H1 (cell line): ENCODE results near the gene GNB5. TPM values are rescaled to one million over a fixed set of nuclear protein-coding genes. Genes with fewer than 3 reads are reported as not detected.

Experiments used
- CTCF ChIA-PET: fragments of 300-600 bp; sonication (Branson Sonifier 250); formaldehyde crosslinking; loops from one replicate; lab custom pipeline; 2021; ENCODE audit not compliant: partially characterized antibody; lab: Charles Lee
- POLR2A ChIA-PET: fragments of 300-600 bp; sonication (Branson Sonifier 250); formaldehyde crosslinking; loops from one replicate; lab custom pipeline; 2021; ENCODE audit warnings: inconsistent platforms; ENCODE audit not compliant: partially characterized antibody; lab: Charles Lee
- DNase-seq, 2 experiments: peaks; one replicate each; pipeline versions ENCODE4 v3.0.0 to v3.0.0-alpha.2; 2010 to 2022; ENCODE audit warnings: low spot score in 2 of 2, low read depth in 1 of 2, mixed read lengths in 1 of 2
- FAIRE-seq: peaks from 2 replicates; lab custom pipeline; 2011; peaks lifted over from hg19 to GRCh38; lab: Jason Lieb, UNC
- H2AFZ ChIP-seq: 2 replicates; pipeline ENCODE4 v1.8.1; 2012; ENCODE audit warnings: low read length, inconsistent platforms
- H2AK5ac ChIP-seq: 2 replicates; pipeline ENCODE4 v1.6.1; 2013; ENCODE audit warnings: low read depth, low read length
- H2BK120ac ChIP-seq: replicated peaks from 2 replicates; pipeline ENCODE3; 2013; ENCODE audit warnings: low read depth, low read length, inconsistent platforms
- H2BK12ac ChIP-seq: 2 replicates; pipeline ENCODE4 v1.6.1; 2013; ENCODE audit warnings: low read depth, low read length
- H2BK15ac ChIP-seq: 2 replicates; pipeline ENCODE4 v1.6.1; 2013; ENCODE audit warnings: low read length
- H2BK20ac ChIP-seq: 2 replicates; pipeline ENCODE4 v1.6.1; 2013; ENCODE audit warnings: low read length
- H2BK5ac ChIP-seq: 2 replicates; pipeline ENCODE4 v1.6.1; 2013; ENCODE audit warnings: low read depth, low read length
- H3K14ac ChIP-seq: 2 replicates; pipeline ENCODE4 v1.6.1; 2013; ENCODE audit warnings: inconsistent platforms; ENCODE audit not compliant: insufficient read length
- H3K18ac ChIP-seq: 2 replicates; pipeline ENCODE4 v1.6.1; 2013; ENCODE audit warnings: low read length; ENCODE audit errors: extremely low read depth
- H3K23ac ChIP-seq: 2 replicates; pipeline ENCODE4 v1.6.1; 2013; ENCODE audit warnings: inconsistent platforms; ENCODE audit not compliant: insufficient read length
- H3K23me2 ChIP-seq: 2 replicates; pipeline ENCODE4 v1.6.1; 2013; ENCODE audit warnings: low read depth, low read length
- H3K27ac ChIP-seq: 2 replicates; pipeline ENCODE4 v1.6.1; 2011; ENCODE audit warnings: low read depth, low read length, inconsistent platforms
- H3K27me3 ChIP-seq, 4 experiments: replicated peaks in 1 of 4; 1 replicate in 1 of 4; 2 replicates in 3 of 4; pipeline versions ENCODE4 v1.6.1 to v1.8.1; 2011 to 2013; ENCODE audit warnings: low read length in 3 of 4, mild to moderate bottlenecking in 3 of 4, inconsistent platforms in 2 of 4, mixed read lengths in 2 of 4, moderate library complexity in 1 of 4; ENCODE audit not compliant: control insufficient read depth in 3 of 4, insufficient read depth in 3 of 4; ENCODE audit errors: extremely low read depth in 1 of 4
- H3K36me3 ChIP-seq, 4 experiments: 2 replicates each; pipeline versions ENCODE4 v1.6.1 to v1.8.1; 2011 to 2013; ENCODE audit warnings: mild to moderate bottlenecking in 4 of 4, low read length in 3 of 4, moderate library complexity in 2 of 4, control low read depth in 1 of 4, inconsistent platforms in 1 of 4; ENCODE audit not compliant: insufficient read depth in 4 of 4, control insufficient read depth in 2 of 4
- H3K4ac ChIP-seq: replicated peaks from 2 replicates; pipeline ENCODE3; 2013; ENCODE audit warnings: low read length, low read depth, mixed read lengths, inconsistent platforms; ENCODE audit not compliant: insufficient read length
- H3K4me1 ChIP-seq, 4 experiments: replicated peaks in 1 of 4; 1 replicate in 1 of 4; 2 replicates in 3 of 4; pipeline versions ENCODE4 v1.6.1 to v1.8.1; 2011 to 2013; ENCODE audit warnings: low read length in 3 of 4, inconsistent platforms in 2 of 4, mixed read lengths in 1 of 4; ENCODE audit not compliant: insufficient read depth in 4 of 4, control insufficient read depth in 3 of 4
- H3K4me2 ChIP-seq, 2 experiments: 2 replicates each; pipeline versions ENCODE4 v1.6.1 to v1.8.1; 2011 to 2013; ENCODE audit warnings: low read depth in 2 of 2, low read length in 2 of 2, control low read depth in 1 of 2, inconsistent platforms in 1 of 2, mild to moderate bottlenecking in 1 of 2; ENCODE audit not compliant: insufficient read depth in 1 of 2
- H3K4me3 ChIP-seq, 4 experiments: fragments of 200-600, 300-600 bp in 1 of 4; sonication (generic), shearing (Covaris generic), sonication (Bioruptor Twin) in 1 of 4; 2 replicates each; pipeline versions ENCODE4 v1.5.1 to v1.8.1; 2011 to 2016; ENCODE audit warnings: low read length in 4 of 4, low read depth in 3 of 4, control low read depth in 2 of 4, inconsistent platforms in 2 of 4, mild to moderate bottlenecking in 2 of 4, mixed read lengths in 1 of 4, moderate library complexity in 1 of 4; ENCODE audit not compliant: insufficient read depth in 2 of 4; ENCODE audit errors: extremely low read depth in 1 of 4
- H3K56ac ChIP-seq: replicated peaks from 2 replicates; pipeline ENCODE3; 2013; ENCODE audit warnings: low read depth, mild to moderate bottlenecking, mixed read lengths, low read length, inconsistent platforms; ENCODE audit not compliant: insufficient read length
- H3K79me1 ChIP-seq: 2 replicates; pipeline ENCODE4 v1.6.1; 2013; ENCODE audit warnings: low read depth, low read length, control low read depth
- H3K79me2 ChIP-seq, 2 experiments: 2 replicates each; pipeline versions ENCODE4 v1.6.1 to v1.8.1; 2012 to 2013; ENCODE audit warnings: low read length in 2 of 2, mild to moderate bottlenecking in 2 of 2, inconsistent platforms in 1 of 2; ENCODE audit not compliant: insufficient read depth in 2 of 2, control insufficient read depth in 1 of 2
- H3K9ac ChIP-seq, 4 experiments: replicated peaks in 1 of 4; 1 replicate in 1 of 4; 2 replicates in 3 of 4; pipeline versions ENCODE4 v1.6.1 to v1.8.1; 2011 to 2013; ENCODE audit warnings: low read depth in 3 of 4, low read length in 3 of 4, control low read depth in 2 of 4, mild to moderate bottlenecking in 2 of 4, moderate library complexity in 2 of 4, inconsistent platforms in 1 of 4; ENCODE audit errors: extremely low read depth in 1 of 4
- H3K9me3 ChIP-seq, 2 experiments: 2 replicates each; pipeline versions ENCODE4 v1.6.1 to v1.8.1; 2012 to 2013; ENCODE audit warnings: mild to moderate bottlenecking in 2 of 2, moderate library complexity in 2 of 2, control low read depth in 1 of 2, inconsistent platforms in 1 of 2, low read depth in 1 of 2, low read length in 1 of 2, mixed read lengths in 1 of 2; ENCODE audit not compliant: insufficient read depth in 2 of 2
- H4K20me1 ChIP-seq, 2 experiments: replicated peaks in 1 of 2; 2 replicates each; pipeline versions ENCODE3 to v1.8.1; 2011 to 2013; ENCODE audit warnings: inconsistent platforms in 2 of 2, low read length in 2 of 2, mild to moderate bottlenecking in 1 of 2; ENCODE audit not compliant: insufficient read depth in 2 of 2, control insufficient read depth in 1 of 2
- H4K5ac ChIP-seq: 2 replicates; pipeline ENCODE4 v1.6.1; 2013; ENCODE audit warnings: low read length, low read depth, mixed read lengths, inconsistent platforms; ENCODE audit not compliant: insufficient read length
- H4K8ac ChIP-seq: 2 replicates; pipeline ENCODE4 v1.8.0; 2013; ENCODE audit warnings: mild to moderate bottlenecking, moderate library complexity, low read length, inconsistent platforms; ENCODE audit not compliant: insufficient read depth; ENCODE audit errors: extremely low read depth
- H4K91ac ChIP-seq: replicated peaks from 2 replicates; pipeline ENCODE3; 2013; ENCODE audit warnings: low read length, mixed read lengths, inconsistent platforms; ENCODE audit not compliant: insufficient read length
- ATF2 ChIP-seq: IDR thresholded peaks from 2 replicates; pipeline ENCODE4 v1.6.1; 2012; ENCODE audit warnings: low read length, inconsistent platforms
- BACH1 ChIP-seq: IDR thresholded peaks from 2 replicates; pipeline ENCODE4 v1.6.1; 2012; ENCODE audit warnings: low read length, improper control_type of control experiment
- BRCA1 ChIP-seq: IDR thresholded peaks from 2 replicates; pipeline ENCODE4 v1.6.1; 2012; ENCODE audit warnings: low read depth, low read length, improper control_type of control experiment
- CREB1 ChIP-seq: IDR thresholded peaks from 2 replicates; pipeline ENCODE4 v1.6.1; 2012; ENCODE audit warnings: inconsistent platforms
- CTBP2 ChIP-seq: IDR thresholded peaks from 2 replicates; pipeline ENCODE4 v1.7.0; 2011; ENCODE audit warnings: borderline replicate concordance, mild to moderate bottlenecking, moderate library complexity, mixed read lengths, low read length; ENCODE audit not compliant: insufficient read depth, insufficient read length
- MAFK ChIP-seq: IDR thresholded peaks from 2 replicates; pipeline ENCODE4 v1.6.1; 2012; ENCODE audit warnings: low read depth, mild to moderate bottlenecking, improper control_type of control experiment, low read length
- SIRT6 ChIP-seq: IDR thresholded peaks from one replicate; pipeline ENCODE4 v1.7.1; 2012; ENCODE audit warnings: low read length, inconsistent platforms
- TEAD4 ChIP-seq: IDR thresholded peaks from 2 replicates; pipeline ENCODE4 v1.6.1; 2012; ENCODE audit warnings: low read depth, low read length, inconsistent platforms, mixed read lengths
- USF2 ChIP-seq: IDR thresholded peaks from 2 replicates; pipeline ENCODE4 v1.6.1; 2011; ENCODE audit warnings: low read length, improper control_type of control experiment
- WGBS, 2 experiments: shearing (Covaris generic) in 1 of 2; methylation state at CpG; one replicate each; pipeline versions ENCODE4 v1.1.6 to v1.1.7; 2013 to 2015; ENCODE audit warnings: low lambda C conversion rate in 2 of 2, mixed read lengths in 2 of 2, inconsistent platforms in 1 of 2, low coverage in 1 of 2, missing lambda C conversion rate in 1 of 2; ENCODE audit not compliant: insufficient replicate concordance in 2 of 2, insufficient coverage in 1 of 2, insufficient read length in 1 of 2; ENCODE audit errors: extremely low coverage in 1 of 2, missing lambda C conversion rate in 1 of 2; 5-methylcytosine and 5-hydroxymethylcytosine counted together
- polyA plus RNA-seq, 7 experiments: library from polyadenylated mRNA; depleted of rRNA in 3 of 7; stranded (reverse) in 5 of 7; unstranded in 2 of 7; fragments of >200 nt in 5 of 7; fragments of 200-250 nt in 2 of 7; gene quantifications; 1 replicate in 5 of 7; 2 replicates in 1 of 7; 4 replicates in 1 of 7; pipeline versions ENCODE4 v1.2.1 to v1.2.3, GENCODE V29; 2011 to 2013; ENCODE audit warnings: missing spikeins in 2 of 7, mixed read lengths in 2 of 7
- total RNA-seq: library from RNA; stranded (reverse); fragmentation: NEBNext Ultra II Directional; extraction: Animal tissue kit (Norgen Biotek cat#: 25700); gene quantifications from 2 replicates; pipeline ENCODE4 v1.2.1, GENCODE V29; 2021

GNB5 gene
- total and polyA plus RNA-seq, 2 of the 8 experiments (the other 6 are each of a cell fraction or from before 2014, with no cell fraction given) = 21.7 to 42.5 TPM

GRCh38 chr15:52139599-52140462 lies 51.4 kb downstream of the GNB5 start:
- Histone ChIP-seq H4K8ac (no peak overlapping the region; the same call in 1 of the 2 replicates), H3K23me2 (no peaks in the 10 kb centered on the region), H4K91ac (no peak overlapping the region), H2BK5ac (no peak overlapping the region), H3K56ac (no peak overlapping the region), H3K79me2 (no peaks in the 10 kb centered on the region), H3K27me3 (no peaks in the 10 kb centered on the region), H2BK120ac (no peak overlapping the region), H2BK15ac (no peak overlapping the region), H2AFZ (no peak overlapping the region), H3K4ac (no peak overlapping the region), H3K4me1 (peaks cover 0 to 2% (median 0%) of the 10 kb centered on the region in 4 experiments; a peak in 3 of 7 replicates), H3K79me1 (no peaks in the 10 kb centered on the region), H2BK12ac (no peak overlapping the region), H3K23ac (no peak overlapping the region), H4K20me1 (no peaks in the 10 kb centered on the region), H3K4me2 (no peak overlapping the region), H3K9ac (no peak overlapping the region), H4K5ac (no peak overlapping the region), H2BK20ac (no peak overlapping the region), H3K18ac (no peak overlapping the region), H3K9me3 (no peaks in the 10 kb centered on the region), H2AK5ac (no peak overlapping the region), H3K14ac (no peak overlapping the region), H3K4me3 (no peak overlapping the region), H3K36me3 (peaks cover 0 to 7% (median 4%) of the 10 kb centered on the region in 4 experiments; a peak in 2 of 8 replicates), H3K27ac (no peak overlapping the region)
- 78% methylated on average over 17 of the region's 17 CpGs; no CpG with 5 or more reads in 1 of the 2 experiments for WGBS, 2 experiments
- ChIA-PET POLR2A (interaction anchor here (1.0 kb wide), 1 partner anchor 168 kb away, joined by 3 read pairs; the partner anchor contains the start of gene LEO1), CTCF (interaction anchor here (0.5 to 3.1 kb wide), 32 partner anchors 8 to 596 kb away, joined by 3 to 27 read pairs (median 4); partner anchors contain the start of gene LEO1)
- DNase-seq (peak; percentile 51 to 91), FAIRE-seq (no peak)
- TF ChIP-seq CREB1 (no peak), USF2 (no peak), TEAD4 (0 out of 2 replicates have a peak, but pooled peaks have one; percentile 55), BACH1 (peak; percentile 82), CTBP2 (no peak), SIRT6 (no peak), ATF2 (no peak), MAFK (peak; percentile 41; the same call in 1 of the 2 replicates), BRCA1 (no peak)
